ENCODE data around the gene TICRR. TPM values are rescaled to one million over a fixed set of nuclear protein-coding genes. Genes with fewer than 3 reads are reported as not detected.

Gene TICRR
- total RNA-seq, 1 experiment from 2014 or later, result 37.4 TPM

Other genes starting within 250 kb of the TICRR start
- 63.9 to 76.2 TPM (median 68.3 TPM) in 3 replicates for gene POLG, start 240.6 kb upstream of the TICRR start, total RNA-seq (2021)
- gene RHCG, start 78.9 kb upstream of the TICRR start, total RNA-seq (2021), result 0.23 to 0.37 TPM (median 0.31 TPM) in 3 replicates
- 20.4 to 21.8 TPM (median 21.3 TPM) in 3 replicates for gene KIF7, start 80.0 kb downstream of the TICRR start, total RNA-seq (2021)
- gene PLIN1, start 103.9 kb downstream of the TICRR start, total RNA-seq (2021), result 0.37 to 0.70 TPM (median 0.48 TPM) in 3 replicates
- gene PEX11A, start 115.3 kb downstream of the TICRR start, total RNA-seq (2021), result 2.9 to 3.5 TPM (median 3.0 TPM) in 3 replicates
- 0.09 TPM in 1 of 3 replicates, not detected in the others for gene WDR93, start 115.3 kb downstream of the TICRR start, total RNA-seq (2021)
- 0.32 to 0.50 TPM (median 0.41 TPM) in 3 replicates for gene MESP1, start 175.8 kb downstream of the TICRR start, total RNA-seq (2021)
- 0.66 to 1.0 TPM (median 0.68 TPM) in 3 replicates for gene MESP2, start 200.9 kb downstream of the TICRR start, total RNA-seq (2021)
- gene ANPEP, start 239.4 kb downstream of the TICRR start, total RNA-seq (2021), result 3.5 to 5.8 TPM (median 4.0 TPM) in 3 replicates

Measured in WTC11 (cell line).